Pancreas (tissue), 10 donors: ENCODE results near the gene DEFB129. TPM values are rescaled to one million over a fixed set of nuclear protein-coding genes. Genes with fewer than 3 reads are reported as not detected.

ENCODE experiments used
- ATAC-seq, 4 donors: fragments of 200-7000 bp; cut with Tn5 transposase; one replicate each; pipeline versions ENCODE4 v1.8.0 to v1.9.1; 2020; ENCODE audit warnings: mild to moderate bottlenecking in 4 of 4, moderate library complexity in 4 of 4
- DNase-seq, 6 donors: peaks; one replicate each; pipeline ENCODE4 v3.0.0-alpha.2; 2020
- FAIRE-seq: peaks from 2 replicates; lab custom pipeline; 2012; peaks lifted over from hg19 to GRCh38; lab: Jason Lieb, UNC
- H3K27ac ChIP-seq, 4 donors: fragments of 200-600 bp; sonication (generic); 1 replicate in 3 of 4; 2 replicates in 1 of 4; pipeline versions ENCODE4 v1.5.0 to v1.8.0; 2020
- H3K27me3 ChIP-seq, 4 donors: fragments of 200-600 bp; one replicate each; pipeline ENCODE4 v1.8.0; 2021
- H3K36me3 ChIP-seq, 3 donors: fragments of 200-600 bp; sonication (generic) in 1 of 3; one replicate each; pipeline versions ENCODE4 v1.5.0 to v1.8.0; 2020 to 2021
- H3K4me1 ChIP-seq, 3 donors: fragments of 200-600 bp; one replicate each; pipeline ENCODE4 v1.8.0; 2021
- H3K4me3 ChIP-seq, 4 donors: fragments of 200-600 bp; sonication (generic) in 2 of 4; one replicate each; pipeline versions ENCODE4 v1.5.0 to v1.8.0; 2020 to 2021
- H3K9me3 ChIP-seq, 4 donors: fragments of 200-600 bp; one replicate each; pipeline ENCODE4 v1.8.0; 2021
- WGBS, 2 donors: extraction: QIAGEN DNeasy Blood & Tissue Kit; methylation state at CpG; one replicate each; pipeline ENCODE4 v1.1.7; 2013; 5-methylcytosine and 5-hydroxymethylcytosine counted together
- intact Hi-C, 3 donors: fragments of 100-400 bp; cut with DNase I; formaldehyde crosslinking; loops; one replicate each; pipeline versions ENCODE4 v1.11.1 to v1.14.2; 2022
- polyA plus RNA-seq, 2 donors: library from polyadenylated mRNA; stranded (reverse); fragments of 200-250 nt; gene quantifications; one replicate each; pipeline ENCODE4 v1.2.3, GENCODE V29; 2013
- total RNA-seq, 6 donors: library from RNA; stranded (reverse); fragmentation: NEBNext Ultra II Directional in 4 of 6; extraction: Animal tissue kit (Norgen Biotek cat#: 25700) in 4 of 6; gene quantifications; one replicate each; pipeline versions ENCODE4 v1.2.1 to v1.2.4, GENCODE V29; 2021 to 2023
- TF ChIP-seq, protein P1 (sequence below), 4 donors: fragments of 200-600 bp; sonication (generic) in 3 of 4; IDR thresholded peaks; one replicate each; pipeline versions ENCODE4 v1.5.0 to v1.8.0; 2021; ENCODE audit warnings: antibody characterized with exemption in 4 of 4
- donor health status: healthy with polysubstance abuse.
- donor health status: DM: no; HTN: no; CAD: no; lungs with moderate emphysema.
- donor health status: DM: no; HTN: no; CAD: no.
- donor health status: control.
- donor health status: control.
- donor health status: Bipolar disorder and iron deficiency.
- donor health status: DM: yes; HTN: yes; CAD: no.
- donor health status: DM: no; HTN: no; CAD: no.
- donor health status: DM: no; HTN: no; CAD: no.
- donor health status: DM: yes; HTN: yes; CAD: no.

DEFB129 gene
- total and polyA plus RNA-seq, 8 donors, result not detected

DNA sequence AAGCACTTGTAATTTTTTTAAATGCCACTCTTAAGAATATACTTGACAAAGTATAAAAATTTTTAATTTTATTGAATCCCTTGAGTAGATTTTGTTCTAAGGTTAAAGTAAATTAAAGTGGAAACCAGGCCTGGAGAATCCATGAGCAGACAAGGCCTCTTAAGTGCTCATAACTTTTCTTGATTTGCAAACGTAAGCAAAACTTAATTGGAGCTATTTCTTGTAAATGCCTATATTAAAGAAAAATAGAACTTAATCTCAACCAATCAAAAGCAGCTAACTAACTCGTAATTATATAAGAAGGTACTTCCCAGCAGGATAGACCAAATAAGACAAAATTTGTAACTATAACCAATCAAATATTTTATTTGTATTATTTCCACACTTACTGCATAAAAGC, 12.7 kb upstream of the DEFB129 start:
- intact Hi-C loops, result loop anchor here in 1 of 3 donors (5.0 kb wide), 1 partner anchor 118 kb away; no protein-coding TSS in a partner anchor
- Histone ChIP-seq H3K27ac (no peak overlapping the region), H3K4me3 (no peak overlapping the region), H3K9me3 (no peaks in the 10 kb centered on the region), H3K27me3 (no peaks in the 10 kb centered on the region), H3K4me1 (no peaks in the 10 kb centered on the region), H3K36me3 (no peaks in the 10 kb centered on the region)
- ATAC-seq, result no peak
- no peak for DNase-seq
- FAIRE-seq, result no peak
- 73 to 80% methylated on average over 2 of the region's 2 CpGs for WGBS, 2 donors
- TF ChIP-seq, protein P1, sequence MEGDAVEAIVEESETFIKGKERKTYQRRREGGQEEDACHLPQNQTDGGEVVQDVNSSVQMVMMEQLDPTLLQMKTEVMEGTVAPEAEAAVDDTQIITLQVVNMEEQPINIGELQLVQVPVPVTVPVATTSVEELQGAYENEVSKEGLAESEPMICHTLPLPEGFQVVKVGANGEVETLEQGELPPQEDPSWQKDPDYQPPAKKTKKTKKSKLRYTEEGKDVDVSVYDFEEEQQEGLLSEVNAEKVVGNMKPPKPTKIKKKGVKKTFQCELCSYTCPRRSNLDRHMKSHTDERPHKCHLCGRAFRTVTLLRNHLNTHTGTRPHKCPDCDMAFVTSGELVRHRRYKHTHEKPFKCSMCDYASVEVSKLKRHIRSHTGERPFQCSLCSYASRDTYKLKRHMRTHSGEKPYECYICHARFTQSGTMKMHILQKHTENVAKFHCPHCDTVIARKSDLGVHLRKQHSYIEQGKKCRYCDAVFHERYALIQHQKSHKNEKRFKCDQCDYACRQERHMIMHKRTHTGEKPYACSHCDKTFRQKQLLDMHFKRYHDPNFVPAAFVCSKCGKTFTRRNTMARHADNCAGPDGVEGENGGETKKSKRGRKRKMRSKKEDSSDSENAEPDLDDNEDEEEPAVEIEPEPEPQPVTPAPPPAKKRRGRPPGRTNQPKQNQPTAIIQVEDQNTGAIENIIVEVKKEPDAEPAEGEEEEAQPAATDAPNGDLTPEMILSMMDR (IDR thresholded peaks at IDR 0.05), result no peak

DNA sequence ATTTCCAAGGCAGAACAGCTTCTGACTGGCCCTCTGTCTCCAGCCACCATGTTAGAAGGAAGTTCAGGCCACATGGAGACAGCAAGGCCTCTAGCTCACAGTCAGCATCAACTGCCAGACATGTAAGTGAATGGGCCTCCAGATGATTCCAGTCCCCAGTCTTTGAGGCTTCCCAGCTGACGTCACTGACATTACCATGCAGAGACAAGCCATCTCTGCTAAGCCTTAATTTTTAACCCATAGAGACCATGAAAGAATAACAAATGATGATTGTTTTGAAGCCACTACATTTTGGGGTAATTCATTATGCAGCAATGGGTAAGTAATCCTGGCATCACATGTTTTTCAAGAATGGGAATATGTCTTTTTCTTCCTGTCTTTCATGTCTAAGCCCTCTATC, 11.3 kb upstream of the DEFB129 start:
- intact Hi-C loops, result no loop called here
- WGBS, 2 donors, result 72 to 77% methylated on average over 1 of the region's 1 CpG
- FAIRE-seq, result no peak
- Histone ChIP-seq H3K27me3 (no peaks in the 10 kb centered on the region), H3K36me3 (no peaks in the 10 kb centered on the region), H3K9me3 (no peaks in the 10 kb centered on the region), H3K27ac (no peak overlapping the region), H3K4me1 (no peaks in the 10 kb centered on the region), H3K4me3 (no peak overlapping the region)
- ATAC-seq, result no peak
- TF ChIP-seq, protein P1 (IDR thresholded peaks at IDR 0.05), result no peak
- no peak for DNase-seq

DNA sequence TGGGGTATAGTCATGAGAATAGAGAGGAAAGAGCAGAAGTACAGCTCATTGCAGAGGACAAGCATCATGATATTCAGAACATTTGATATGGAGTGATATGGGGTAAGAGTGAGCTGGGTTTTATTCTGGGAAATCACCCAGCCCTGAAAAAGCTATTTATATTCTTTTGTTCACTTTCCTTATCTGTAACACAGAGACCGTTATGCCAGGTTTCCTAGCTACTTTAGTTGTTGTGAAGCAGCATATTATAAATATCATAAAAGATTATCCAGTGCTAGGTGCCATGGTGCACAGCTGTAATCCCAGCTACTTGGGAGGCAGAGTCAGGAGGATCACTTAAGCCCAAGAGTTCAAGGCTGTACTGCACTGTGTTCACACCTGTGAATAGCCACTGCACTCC, 9.8 kb upstream of the DEFB129 start:
- WGBS, 2 donors, result 41 to 50% methylated on average over 1 of the region's 1 CpG
- Histone ChIP-seq H3K4me1 (no peaks in the 10 kb centered on the region), H3K4me3 (no peak overlapping the region), H3K9me3 (no peaks in the 10 kb centered on the region), H3K27me3 (no peaks in the 10 kb centered on the region), H3K36me3 (no peaks in the 10 kb centered on the region), H3K27ac (no peak overlapping the region)
- FAIRE-seq, result no peak
- ATAC-seq, result no peak
- TF ChIP-seq, protein P1 (IDR thresholded peaks at IDR 0.05), result no peak
- intact Hi-C loops, result no loop called here
- DNase-seq, result no peak

DNA sequence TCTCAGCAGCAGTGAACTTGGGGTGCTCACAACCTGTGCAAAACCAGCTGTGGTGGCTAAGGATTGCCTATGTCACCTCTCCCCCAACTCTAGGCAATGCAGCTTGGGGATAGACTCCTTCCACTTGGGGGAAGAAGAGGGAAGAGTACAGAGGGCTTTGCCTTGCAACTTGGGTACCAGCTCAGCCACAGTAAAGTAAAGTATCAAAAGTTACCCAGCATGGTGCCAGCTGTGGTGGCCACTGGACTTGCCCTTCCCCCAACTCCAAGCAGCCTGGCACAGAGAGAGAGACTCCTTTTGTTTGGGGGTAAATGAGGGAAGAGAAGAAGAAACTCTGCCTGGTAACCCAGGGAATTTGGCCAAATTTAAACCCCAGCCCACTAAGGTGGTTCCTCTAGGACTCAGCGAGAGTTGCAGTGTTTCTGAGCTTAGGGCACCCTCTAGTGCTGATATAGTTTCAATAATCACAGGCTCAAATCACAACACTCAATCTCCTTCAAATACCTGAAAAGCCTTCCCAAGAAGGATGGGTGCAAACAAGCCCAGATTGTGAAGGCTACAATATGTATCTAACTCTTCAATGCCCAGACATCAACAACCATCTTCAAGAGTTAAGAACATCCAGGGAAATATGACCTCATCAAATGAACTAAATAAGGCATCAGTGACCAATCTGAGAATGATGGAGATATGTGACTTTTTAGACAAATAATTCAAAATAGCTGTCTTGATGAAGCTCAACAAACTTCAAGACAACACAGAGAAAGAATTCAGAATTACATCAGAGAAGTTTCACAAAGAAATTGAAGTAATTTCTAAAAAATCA, 7.6 kb upstream of the DEFB129 start:
- WGBS, 2 donors, result 0 to 3% methylated on average over 1 of the region's 1 CpG
- intact Hi-C loops, result no loop called here

More for the DNA sequence above, 7.6 kb upstream of the DEFB129 start:
- ATAC-seq (peak in 1 of 4 donors; percentile 44), FAIRE-seq (no peak), DNase-seq (no peak)
- TF ChIP-seq, protein P1 (IDR thresholded peaks at IDR 0.05), result no peak
- Histone ChIP-seq H3K27me3 (no peaks in the 10 kb centered on the region), H3K4me3 (no peak overlapping the region), H3K4me1 (no peaks in the 10 kb centered on the region), H3K9me3 (no peaks in the 10 kb centered on the region), H3K36me3 (no peaks in the 10 kb centered on the region), H3K27ac (no peak overlapping the region)
